ENCODE data around the gene CAMTA1. TPM values are rescaled to one million over a fixed set of nuclear protein-coding genes. Genes with fewer than 3 reads are reported as not detected.

Gene CAMTA1
- total and polyA plus RNA-seq, 12 donors: 123 to 265 (median 142) TPM

- H3K27ac ChIP-seq: peak overlapping the region in 7 of 10 donors; percentile 29 to 75 (median 55)
- H3K4me3 ChIP-seq: no peak overlapping the region
- 32 to 50% methylated on average over 6 of the region's 6 CpGs for WGBS, 2 donors
- intact Hi-C loops (cut with DNase I): loop anchor here in 3 of 10 donors (2.0 to 10.0 kb wide), 3 partner anchors 69 to 261 kb away; no protein-coding TSS in a partner anchor
- ATAC-seq (peak; percentile 73 to 92 (median 86)), DNase-seq (peak; percentile 46 to 72)
- H3K27me3 ChIP-seq: no peaks in the 10 kb centered on the region
- no peaks in the 10 kb centered on the region for H3K9me3 ChIP-seq
- no peak for TF ChIP-seq CTCF (IDR thresholded peaks at IDR 0.05)
- H3K36me3 ChIP-seq: no peaks in the 10 kb centered on the region
- H3K4me1 ChIP-seq: peaks cover 0 to 32% (median 6%) of the 10 kb centered on the region in 9 donors
Observed at GRCh38 chr1:7363450-7363849, 578.2 kb downstream of the CAMTA1 start.

GRCh38 chr1:7365706-7366105, 580.5 kb downstream of the CAMTA1 start:
- DNase-seq: no peak
- WGBS, 2 donors: 73 to 78% methylated on average over 8 of the region's 8 CpGs

GRCh38 chr1:7366286-7366954, 581.2 kb downstream of the CAMTA1 start:
- intact Hi-C loops (cut with DNase I): loop anchor here in 4 of 10 donors (5.0 to 10.0 kb wide), 3 partner anchors 72 to 258 kb away; no protein-coding TSS in a partner anchor
- no peaks in the 10 kb centered on the region for H3K9me3 ChIP-seq
- peak; percentile 36 to 66 for DNase-seq
- H3K27ac ChIP-seq: peak overlapping the region in 9 of 10 donors; percentile 31 to 81 (median 69)
- H3K36me3 ChIP-seq: no peaks in the 10 kb centered on the region
- no peak overlapping the region for H3K4me3 ChIP-seq
- no peak for TF ChIP-seq CTCF (IDR thresholded peaks at IDR 0.05)
- peaks cover 0 to 42% (median 6%) of the 10 kb centered on the region in 9 donors for H3K4me1 ChIP-seq
- peak; percentile 41 to 74 (median 66) for ATAC-seq
- H3K27me3 ChIP-seq: no peaks in the 10 kb centered on the region
- 54 to 64% methylated on average over 11 of the region's 11 CpGs for WGBS, 2 donors

More at GRCh38 chr1:7365706-7366105, 580.5 kb downstream of the CAMTA1 start:
- H3K9me3 ChIP-seq: no peaks in the 10 kb centered on the region
- peak overlapping the region in 8 of 10 donors; percentile 36 to 81 (median 70) for H3K27ac ChIP-seq
- no peak overlapping the region for H3K4me3 ChIP-seq
- H3K36me3 ChIP-seq: no peaks in the 10 kb centered on the region
- peaks cover 0 to 42% (median 6%) of the 10 kb centered on the region in 9 donors for H3K4me1 ChIP-seq
- no peaks in the 10 kb centered on the region for H3K27me3 ChIP-seq
- ATAC-seq: no peak
- intact Hi-C loops (cut with DNase I): loop anchor here in 4 of 10 donors (5.0 to 10.0 kb wide), 3 partner anchors 71 to 259 kb away; no protein-coding TSS in a partner anchor
- TF ChIP-seq CTCF (IDR thresholded peaks at IDR 0.05): no peak

- peak in 3 of 8 donors; percentile 2 to 16 (median 3) for ATAC-seq
- Histone ChIP-seq H3K9me3 (no peaks in the 10 kb centered on the region), H3K4me3 (no peak overlapping the region), H3K27me3 (no peaks in the 10 kb centered on the region), H3K4me1 (peaks cover 0 to 42% (median 6%) of the 10 kb centered on the region in 9 donors), H3K36me3 (no peaks in the 10 kb centered on the region), H3K27ac (peak overlapping the region in 9 of 10 donors; percentile 31 to 81 (median 69))
- no peak for TF ChIP-seq CTCF (IDR thresholded peaks at IDR 0.05)
- DNase-seq: peak in 1 of 2 donors; percentile 46
- intact Hi-C loops (cut with DNase I): loop anchor here in 4 of 10 donors (5.0 to 10.0 kb wide), 3 partner anchors 72 to 258 kb away; no protein-coding TSS in a partner anchor
- WGBS, 2 donors: 62 to 65% methylated on average over 5 of the region's 5 CpGs
Observed at GRCh38 chr1:7366955-7367665, 581.9 kb downstream of the CAMTA1 start.
